Measurements from ENCODE around the gene KSR2.

Gene KSR2

DNA sequence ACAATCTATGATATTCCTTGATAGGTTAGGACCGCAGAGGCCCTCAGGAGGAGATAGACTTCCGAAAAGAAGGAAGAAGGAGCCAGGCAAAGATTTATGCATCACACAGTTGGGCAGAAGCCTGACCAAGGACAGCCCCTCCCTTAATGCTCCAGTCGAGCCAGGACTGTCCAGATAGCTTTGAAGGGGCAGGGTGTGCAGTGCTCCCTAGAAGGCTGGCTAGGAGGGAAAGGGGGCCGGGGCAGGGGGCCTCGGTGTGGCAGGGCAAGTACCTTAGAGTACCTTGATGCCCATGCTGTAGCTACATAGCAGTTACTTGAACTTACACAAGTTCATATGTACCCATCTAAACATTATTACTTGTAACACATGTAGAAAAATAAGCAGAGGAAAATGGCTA, 512.7 kb downstream of the KSR2 start:
- peaks cover 7% of the 10 kb centered on the region for H3K27me3 Mint-ChIP-seq
- no peaks in the 10 kb centered on the region for H3K4me1 Mint-ChIP-seq (ENCODE audit: low read depth)
- H3K27ac Mint-ChIP-seq, result no peak overlapping the region
- H3K36me3 Mint-ChIP-seq, result no peaks in the 10 kb centered on the region
- no peak overlapping the region for H3K4me3 Mint-ChIP-seq
- H3K9me3 Mint-ChIP-seq (ENCODE audit: low read depth), result no peaks in the 10 kb centered on the region

DNA sequence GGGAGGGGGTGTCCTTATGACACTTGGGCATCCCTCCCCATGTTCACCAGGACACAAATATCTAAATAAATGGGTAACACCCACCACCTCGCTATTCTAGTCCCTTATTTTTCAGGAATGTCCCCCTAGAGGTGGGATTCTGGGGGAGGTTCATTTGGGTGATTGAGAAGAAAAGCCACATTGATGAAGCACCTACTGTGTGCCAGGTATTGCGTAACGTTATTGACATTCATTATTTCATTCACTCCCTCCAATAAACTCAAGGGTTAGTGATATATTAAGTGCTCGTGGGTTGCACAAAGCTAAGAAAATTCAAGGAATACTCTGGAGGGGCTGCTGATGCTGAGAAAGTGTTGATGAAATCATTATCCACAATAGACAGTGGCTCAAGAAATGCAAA, 514.8 kb downstream of the KSR2 start:
- Mint-ChIP-seq H3K4me1 (ENCODE audit: low read depth) (no peaks in the 10 kb centered on the region), H3K36me3 (no peaks in the 10 kb centered on the region), H3K9me3 (ENCODE audit: low read depth) (no peaks in the 10 kb centered on the region), H3K27ac (no peak overlapping the region), H3K27me3 (peaks cover 4% of the 10 kb centered on the region), H3K4me3 (no peak overlapping the region)

DNA sequence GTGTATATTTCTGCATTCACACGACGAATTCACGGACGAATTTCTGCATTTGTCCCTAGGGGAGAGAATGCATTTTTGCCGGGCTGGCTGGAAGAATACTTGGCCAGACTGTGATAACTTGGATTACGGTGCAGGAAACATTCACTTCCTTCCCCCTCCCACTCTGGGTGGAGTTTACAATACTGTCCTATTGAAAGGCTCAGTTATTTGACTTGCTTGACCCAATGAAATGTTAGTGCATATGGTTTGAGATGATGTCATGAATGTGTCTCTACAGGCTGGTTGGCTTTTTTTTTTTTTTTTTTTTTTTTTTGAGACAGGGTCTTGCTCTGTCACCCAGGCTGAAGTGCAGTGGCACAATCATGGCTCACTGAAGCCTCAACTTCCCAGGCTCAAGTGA, 516.7 kb downstream of the KSR2 start:
- H3K9me3 Mint-ChIP-seq (ENCODE audit: low read depth), result no peaks in the 10 kb centered on the region
- peaks cover 4% of the 10 kb centered on the region for H3K27me3 Mint-ChIP-seq
- no peak overlapping the region for H3K4me3 Mint-ChIP-seq
- no peaks in the 10 kb centered on the region for H3K36me3 Mint-ChIP-seq
- no peaks in the 10 kb centered on the region for H3K4me1 Mint-ChIP-seq (ENCODE audit: low read depth)
- no peak overlapping the region for H3K27ac Mint-ChIP-seq

DNA sequence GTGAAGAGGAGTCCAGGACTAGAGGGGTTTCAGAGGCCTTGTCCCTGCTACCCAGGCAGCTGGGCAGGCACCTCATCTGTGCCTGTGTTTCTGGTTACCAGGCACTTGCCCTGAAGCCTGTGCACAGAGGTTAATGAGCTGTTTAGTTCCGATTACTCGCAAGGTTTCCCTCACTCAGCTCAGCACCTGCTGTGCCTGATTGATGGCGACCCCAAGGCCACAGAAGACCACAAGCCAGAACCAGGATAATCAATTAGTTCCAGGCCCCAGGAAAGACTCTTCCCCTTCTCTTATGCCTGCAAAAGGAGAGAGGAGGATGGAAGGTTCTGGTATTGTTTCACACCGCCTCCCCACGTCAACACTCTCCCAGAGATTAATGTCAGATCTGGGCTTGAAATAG, 518.6 kb downstream of the KSR2 start:
- H3K36me3 Mint-ChIP-seq, result no peaks in the 10 kb centered on the region
- no peaks in the 10 kb centered on the region for H3K9me3 Mint-ChIP-seq (ENCODE audit: low read depth)
- H3K4me3 Mint-ChIP-seq, result no peak overlapping the region
- no peak overlapping the region for H3K27ac Mint-ChIP-seq
- H3K27me3 Mint-ChIP-seq, result peaks cover 2% of the 10 kb centered on the region
- H3K4me1 Mint-ChIP-seq (ENCODE audit: low read depth), result no peaks in the 10 kb centered on the region

DNA sequence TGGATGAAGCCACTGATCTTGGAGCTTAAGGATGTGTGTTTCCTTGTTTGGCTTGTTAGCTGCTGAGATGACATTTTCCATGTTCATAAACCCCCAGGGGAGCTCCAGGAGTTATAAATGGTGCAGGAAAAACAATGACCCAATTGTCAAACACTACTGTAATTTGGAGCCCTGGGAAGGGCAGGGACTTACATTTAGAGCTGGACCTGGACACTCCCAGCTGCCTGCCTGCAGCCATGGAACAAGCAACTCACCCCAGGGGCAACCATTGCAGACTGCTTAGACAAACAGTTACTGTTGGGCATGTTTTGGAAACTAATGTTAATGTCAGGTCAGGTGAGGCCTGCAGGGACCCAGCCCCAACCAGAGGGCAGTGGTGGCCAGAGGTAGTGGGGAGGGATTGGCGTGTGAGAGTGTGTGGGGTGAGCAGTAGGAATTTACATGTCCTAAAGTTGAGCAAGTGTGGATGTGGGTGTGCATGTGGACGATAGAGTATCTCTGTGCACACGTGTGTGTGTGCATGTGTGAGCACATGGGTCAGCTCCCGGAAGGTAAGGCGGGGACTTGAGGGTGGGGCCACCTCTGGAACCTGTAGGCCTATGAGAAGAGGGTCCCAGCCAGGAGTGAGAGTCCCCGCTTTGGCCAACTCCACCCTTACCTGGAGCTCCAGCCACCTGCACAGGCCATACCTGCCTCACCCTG, 521.0 kb downstream of the KSR2 start:
- no peaks in the 10 kb centered on the region for H3K36me3 Mint-ChIP-seq
- H3K27ac Mint-ChIP-seq, result no peak overlapping the region
- H3K27me3 Mint-ChIP-seq, result no peaks in the 10 kb centered on the region
- H3K9me3 Mint-ChIP-seq (ENCODE audit: low read depth), result no peaks in the 10 kb centered on the region
- H3K4me3 Mint-ChIP-seq, result no peak overlapping the region
- H3K4me1 Mint-ChIP-seq (ENCODE audit: low read depth), result no peaks in the 10 kb centered on the region

DNA sequence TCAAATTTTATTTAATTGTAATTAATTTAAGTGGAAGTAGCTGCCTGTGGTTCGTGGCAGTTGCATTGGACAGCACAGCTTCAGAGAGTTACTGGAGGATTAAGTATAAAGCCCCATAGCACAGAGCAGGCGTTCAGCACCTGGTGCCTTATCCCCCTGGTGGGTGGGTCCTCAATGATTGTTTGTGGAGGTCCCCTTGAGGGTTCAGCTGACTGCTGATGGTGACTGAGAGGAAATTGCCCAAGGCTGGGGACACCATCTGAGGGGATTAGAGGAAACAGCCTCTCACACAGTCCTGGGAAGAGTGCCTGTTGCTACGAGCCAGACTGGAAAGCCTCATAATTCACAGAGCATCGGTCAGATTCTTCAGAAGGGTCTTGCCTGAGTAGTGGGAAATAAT, 524.0 kb downstream of the KSR2 start:
- no peaks in the 10 kb centered on the region for H3K36me3 Mint-ChIP-seq
- H3K4me3 Mint-ChIP-seq, result no peak overlapping the region
- H3K27me3 Mint-ChIP-seq, result no peaks in the 10 kb centered on the region

DNA sequence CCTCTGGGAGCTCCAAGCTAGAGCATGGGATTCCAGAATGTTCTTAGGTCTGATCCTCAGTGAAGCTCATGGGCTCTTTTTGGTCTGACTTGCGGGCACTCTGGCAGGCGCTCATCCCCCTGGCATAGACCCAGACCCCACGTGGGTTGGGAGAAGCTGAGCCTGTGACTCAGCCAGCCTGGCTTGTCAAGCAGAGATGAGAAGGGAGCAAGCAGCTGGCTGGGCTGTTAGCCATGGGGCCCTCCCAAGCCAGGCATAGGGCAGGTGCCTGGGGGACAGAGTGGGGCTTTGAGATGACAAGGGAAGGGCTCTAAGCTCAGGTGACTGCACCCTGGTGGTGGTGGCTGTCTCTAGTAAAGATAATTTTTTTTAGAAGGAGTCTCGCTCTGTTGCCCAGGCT, 527.0 kb downstream of the KSR2 start:
- H3K27ac Mint-ChIP-seq, result no peak overlapping the region
- H3K9me3 Mint-ChIP-seq (ENCODE audit: low read depth), result no peaks in the 10 kb centered on the region
- H3K4me3 Mint-ChIP-seq, result no peak overlapping the region
- no peaks in the 10 kb centered on the region for H3K27me3 Mint-ChIP-seq
- no peaks in the 10 kb centered on the region for H3K36me3 Mint-ChIP-seq
- H3K4me1 Mint-ChIP-seq (ENCODE audit: low read depth), result no peaks in the 10 kb centered on the region

More for the DNA sequence above, 524.0 kb downstream of the KSR2 start:
- H3K9me3 Mint-ChIP-seq (ENCODE audit: low read depth), result no peaks in the 10 kb centered on the region
- no peak overlapping the region for H3K27ac Mint-ChIP-seq
- no peaks in the 10 kb centered on the region for H3K4me1 Mint-ChIP-seq (ENCODE audit: low read depth)

DNA sequence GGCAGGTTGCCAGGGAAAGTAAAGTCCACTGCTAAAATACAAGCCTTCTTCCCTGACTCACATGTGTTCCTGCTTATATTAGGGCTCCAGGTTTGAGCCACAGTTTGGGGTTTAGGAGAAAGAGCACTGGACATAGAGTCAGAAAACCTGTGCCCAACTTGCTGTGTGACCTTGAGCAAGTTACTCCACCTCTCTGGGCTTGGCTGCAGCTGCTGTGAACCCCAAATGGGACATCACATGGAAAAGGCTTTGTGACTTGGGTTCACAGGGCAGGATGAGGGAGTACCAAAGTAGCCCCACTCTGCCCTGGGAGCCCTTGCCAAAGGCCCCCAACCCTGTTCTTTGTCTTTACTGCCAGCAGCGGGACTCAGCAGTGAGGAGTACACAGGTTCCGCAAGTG, 528.4 kb downstream of the KSR2 start:
- H3K27me3 Mint-ChIP-seq, result peaks cover 2% of the 10 kb centered on the region
- no peak overlapping the region for H3K4me3 Mint-ChIP-seq
- no peaks in the 10 kb centered on the region for H3K4me1 Mint-ChIP-seq (ENCODE audit: low read depth)
- no peaks in the 10 kb centered on the region for H3K9me3 Mint-ChIP-seq (ENCODE audit: low read depth)
- H3K27ac Mint-ChIP-seq, result no peak overlapping the region
- H3K36me3 Mint-ChIP-seq, result no peaks in the 10 kb centered on the region

DNA sequence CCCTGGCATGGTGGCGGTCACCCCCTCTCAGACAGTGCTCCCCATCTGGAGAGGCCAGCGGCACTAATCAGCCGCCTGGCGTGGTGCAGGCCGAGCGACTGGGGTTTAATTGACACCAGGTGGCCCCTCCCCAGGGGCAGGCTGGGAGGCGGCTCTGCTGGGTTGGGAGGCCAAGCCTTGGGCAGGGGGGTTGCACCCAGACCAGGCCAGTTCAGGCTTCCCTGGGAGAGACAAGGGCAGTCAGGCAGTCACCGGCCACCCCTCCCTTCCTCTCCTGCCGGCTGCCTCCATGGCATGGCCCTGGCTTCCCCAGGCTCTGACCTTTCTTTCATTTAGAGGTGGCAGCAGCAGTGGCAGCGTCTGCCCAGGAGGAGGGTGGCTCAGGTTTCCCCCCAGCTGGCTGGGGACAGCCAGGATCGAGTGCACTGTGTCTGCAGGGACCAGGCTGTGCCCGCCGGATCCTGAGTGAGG, 529.2 kb downstream of the KSR2 start:
- H3K27me3 Mint-ChIP-seq, result peaks cover 2% of the 10 kb centered on the region
- H3K9me3 Mint-ChIP-seq (ENCODE audit: low read depth), result no peaks in the 10 kb centered on the region
- H3K4me3 Mint-ChIP-seq, result no peak overlapping the region
- H3K4me1 Mint-ChIP-seq (ENCODE audit: low read depth), result no peaks in the 10 kb centered on the region
- H3K27ac Mint-ChIP-seq, result no peak overlapping the region
- no peaks in the 10 kb centered on the region for H3K36me3 Mint-ChIP-seq

DNA sequence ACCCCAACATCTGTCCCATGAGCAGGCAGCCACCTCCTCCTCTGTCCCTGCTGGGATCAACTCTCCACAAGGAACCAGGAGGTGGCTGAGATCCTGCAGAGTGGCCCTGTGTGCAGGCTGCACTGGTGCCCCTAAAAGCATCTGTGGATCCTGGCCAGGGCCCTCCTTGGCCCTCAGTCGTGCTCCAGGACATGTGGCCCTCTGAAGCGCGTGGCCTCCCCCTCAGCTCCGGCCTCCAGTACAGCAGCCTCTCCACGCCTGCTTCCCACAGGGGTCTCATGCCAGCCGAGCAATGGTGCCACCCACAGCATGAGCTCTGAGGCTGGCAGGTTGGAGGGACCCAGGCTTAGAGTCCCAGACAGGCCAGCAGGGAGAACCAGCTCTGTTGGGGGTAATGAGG, 530.0 kb downstream of the KSR2 start:
- H3K9me3 Mint-ChIP-seq (ENCODE audit: low read depth), result no peaks in the 10 kb centered on the region

DNA sequence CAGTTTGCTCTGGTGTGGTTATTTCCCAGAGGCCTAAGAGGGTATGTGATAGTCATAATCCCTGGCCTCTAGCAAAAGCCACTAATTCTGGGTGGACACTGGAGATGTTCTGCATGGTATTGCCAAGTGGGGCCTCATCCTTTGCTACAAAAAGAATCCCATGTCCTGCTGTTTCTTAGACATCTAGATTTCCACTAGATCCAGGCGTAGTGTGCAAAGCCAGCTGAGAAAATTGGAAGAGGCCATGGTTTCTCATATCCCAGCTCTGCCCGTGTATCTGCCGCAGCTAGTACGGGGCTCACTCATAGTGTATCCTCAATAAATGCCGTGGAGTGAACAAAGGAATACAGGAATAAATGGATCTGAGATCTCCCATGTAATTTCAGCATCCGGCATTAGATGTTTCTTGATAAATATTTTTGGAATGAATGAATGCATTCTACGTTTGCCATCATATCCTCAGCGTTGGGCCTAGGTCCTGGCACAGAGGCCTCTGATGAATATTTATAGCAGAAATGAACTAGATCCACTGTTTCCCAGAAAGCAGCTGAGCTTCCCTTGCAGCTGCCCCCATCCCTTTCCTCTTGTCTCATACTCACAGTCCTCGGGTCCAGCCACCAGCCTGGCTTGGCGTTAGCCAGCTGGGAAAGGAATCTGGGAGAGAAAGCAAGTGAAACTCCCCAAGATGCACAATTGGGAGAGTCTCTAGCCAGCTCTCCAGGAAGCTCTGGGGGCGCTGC, 531.1 kb downstream of the KSR2 start:
- Mint-ChIP-seq H3K27me3 (peaks cover 2% of the 10 kb centered on the region), H3K4me3 (no peak overlapping the region), H3K36me3 (no peaks in the 10 kb centered on the region), H3K27ac (no peak overlapping the region), H3K9me3 (ENCODE audit: low read depth) (no peaks in the 10 kb centered on the region), H3K4me1 (ENCODE audit: low read depth) (no peaks in the 10 kb centered on the region)

More for the DNA sequence above, 530.0 kb downstream of the KSR2 start:
- Mint-ChIP-seq H3K36me3 (no peaks in the 10 kb centered on the region), H3K27ac (no peak overlapping the region), H3K4me1 (ENCODE audit: low read depth) (no peaks in the 10 kb centered on the region), H3K4me3 (no peak overlapping the region), H3K27me3 (peaks cover 2% of the 10 kb centered on the region)

DNA sequence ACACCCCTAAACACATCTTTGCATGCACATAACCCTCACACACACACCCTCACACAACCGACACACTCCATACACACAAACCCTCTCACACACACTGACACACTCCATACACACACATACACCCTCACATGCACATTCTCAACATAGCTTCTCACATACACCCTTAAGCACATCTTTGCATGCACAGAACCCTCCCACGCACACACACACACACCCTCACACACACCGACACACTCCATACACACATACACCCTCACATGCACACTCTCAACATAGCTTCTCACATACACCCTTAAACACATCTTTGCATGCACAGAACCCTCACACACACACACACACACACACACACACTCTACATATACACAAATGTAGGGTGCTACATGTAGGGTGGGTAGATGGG, 534.9 kb downstream of the KSR2 start:
- no peak overlapping the region for H3K27ac Mint-ChIP-seq
- H3K4me1 Mint-ChIP-seq (ENCODE audit: low read depth), result no peaks in the 10 kb centered on the region
- peaks cover 2% of the 10 kb centered on the region for H3K27me3 Mint-ChIP-seq
- no peak overlapping the region for H3K4me3 Mint-ChIP-seq
- H3K9me3 Mint-ChIP-seq (ENCODE audit: low read depth), result no peaks in the 10 kb centered on the region
- no peaks in the 10 kb centered on the region for H3K36me3 Mint-ChIP-seq

DNA sequence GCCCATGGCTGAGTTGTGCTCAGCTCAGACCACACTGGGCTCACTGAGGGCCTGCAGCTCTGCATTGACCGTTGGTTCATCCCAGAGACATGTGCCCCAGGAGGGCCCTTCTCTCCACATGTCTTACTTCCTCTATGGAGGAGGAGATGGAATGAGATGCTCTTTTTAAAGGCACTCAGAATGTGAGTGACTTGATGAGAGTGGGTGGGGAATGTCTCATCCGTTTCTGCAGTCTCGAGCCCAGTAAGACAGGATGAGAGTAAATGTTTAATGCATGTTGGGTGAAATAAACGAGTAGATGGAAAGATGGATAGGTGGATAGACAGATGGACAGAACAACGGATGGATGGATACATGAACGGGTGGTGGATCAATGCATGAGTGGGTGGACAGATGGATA, 538.5 kb downstream of the KSR2 start:
- peaks cover 2% of the 10 kb centered on the region for H3K27me3 Mint-ChIP-seq
- no peak overlapping the region for H3K27ac Mint-ChIP-seq
- H3K9me3 Mint-ChIP-seq (ENCODE audit: low read depth), result no peaks in the 10 kb centered on the region
- no peak overlapping the region for H3K4me3 Mint-ChIP-seq
- H3K4me1 Mint-ChIP-seq (ENCODE audit: low read depth), result no peaks in the 10 kb centered on the region
- no peaks in the 10 kb centered on the region for H3K36me3 Mint-ChIP-seq

DNA sequence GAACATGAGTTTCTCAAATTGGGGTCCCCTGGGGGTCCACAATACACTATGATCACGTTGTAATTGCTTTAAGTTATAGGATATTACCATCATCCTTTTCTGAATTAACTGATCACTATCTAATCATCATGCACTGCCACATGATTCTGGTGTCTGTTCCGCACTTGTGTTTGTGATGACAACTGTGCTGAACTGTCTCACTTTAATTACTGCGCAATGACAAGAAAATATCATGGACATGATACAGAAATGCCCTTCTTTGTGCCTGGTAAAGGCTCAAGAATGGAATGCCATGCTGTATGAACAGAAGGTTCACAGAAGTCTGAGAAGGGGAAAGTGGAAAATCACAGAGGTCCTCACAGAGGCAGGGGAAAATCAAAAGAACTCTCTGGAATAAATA, 541.6 kb downstream of the KSR2 start:
- Mint-ChIP-seq H3K4me3 (no peak overlapping the region), H3K4me1 (ENCODE audit: low read depth) (no peaks in the 10 kb centered on the region), H3K27me3 (peaks cover 5% of the 10 kb centered on the region), H3K36me3 (no peaks in the 10 kb centered on the region), H3K27ac (no peak overlapping the region), H3K9me3 (ENCODE audit: low read depth) (no peaks in the 10 kb centered on the region)

DNA sequence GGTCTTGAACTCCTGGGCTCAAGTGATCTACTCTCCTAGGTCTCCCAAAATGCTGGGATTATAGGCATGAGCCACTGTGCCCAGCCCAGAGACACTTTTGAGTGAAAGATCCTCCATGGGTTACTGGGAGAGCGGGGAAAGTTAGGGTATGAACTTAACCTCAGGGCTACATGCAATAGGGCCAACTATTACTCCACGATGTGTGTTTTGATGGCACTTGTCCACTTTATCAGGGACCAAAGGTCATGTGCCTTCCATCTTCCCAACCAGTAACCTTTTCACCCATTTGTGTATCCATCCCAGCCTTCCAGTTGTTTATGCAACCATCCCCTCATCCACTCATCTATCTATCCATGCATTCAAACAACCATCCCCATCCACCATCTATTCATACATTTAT, 546.8 kb downstream of the KSR2 start:
- Mint-ChIP-seq H3K27me3 (peaks cover 8% of the 10 kb centered on the region), H3K27ac (no peak overlapping the region), H3K4me1 (ENCODE audit: low read depth) (no peaks in the 10 kb centered on the region), H3K4me3 (no peak overlapping the region), H3K36me3 (no peaks in the 10 kb centered on the region), H3K9me3 (ENCODE audit: low read depth) (no peaks in the 10 kb centered on the region)
